Neural cell (in vitro differentiated cells): ENCODE data around the gene BMP2K. TPM values are rescaled to one million over a fixed set of nuclear protein-coding genes. Genes with fewer than 3 reads are reported as not detected.

Experiments used
- H2AFZ ChIP-seq: fragments of 200-600, 300-800 bp; sonication (generic), shearing (Covaris generic); 2 replicates; pipeline ENCODE4 v1.6.0; 2014; ENCODE audit warnings: low read depth, mild to moderate bottlenecking, antibody characterized with exemption, low read length, moderate library complexity
- H3F3A ChIP-seq: fragments of 200-600 bp; shearing (Covaris generic); 2 replicates; pipeline ENCODE4 v1.6.1; 2016; ENCODE audit warnings: mild to moderate bottlenecking, moderate library complexity, mixed read lengths, antibody characterized with exemption, low read length; ENCODE audit not compliant: insufficient read depth, poor library complexity, severe bottlenecking
- H3K27ac ChIP-seq: fragments of 200-600, 300-800 bp; sonication (generic), shearing (Covaris generic); 2 replicates; pipeline ENCODE4 v1.5.1; 2014; ENCODE audit warnings: mild to moderate bottlenecking, low read length, moderate library complexity
- H3K27me3 ChIP-seq: fragments of 300-800, 200-600 bp; sonication (generic), shearing (Covaris generic); 2 replicates; pipeline ENCODE4 v1.6.0; 2014; ENCODE audit warnings: mild to moderate bottlenecking, low read depth, low read length, moderate library complexity; ENCODE audit not compliant: insufficient read depth
- H3K36me3 ChIP-seq: fragments of 300-800, 200-600 bp; sonication (generic), shearing (Covaris generic); 2 replicates; pipeline ENCODE4 v1.5.1; 2014; ENCODE audit warnings: mild to moderate bottlenecking, antibody characterized with exemption, low read length, moderate library complexity; ENCODE audit not compliant: insufficient read depth
- H3K4me2 ChIP-seq: fragments of 300-800, 200-600 bp; sonication (generic), shearing (Covaris generic); 2 replicates; pipeline ENCODE4 v1.6.0; 2014; ENCODE audit warnings: mild to moderate bottlenecking, low read length
- H3K4me3 ChIP-seq: fragments of 300-800, 200-600 bp; sonication (generic), shearing (Covaris generic); 2 replicates; pipeline ENCODE4 v1.5.1; 2014; ENCODE audit warnings: mild to moderate bottlenecking, low read length, moderate library complexity
- H3K79me2 ChIP-seq: fragments of 200-600 bp; shearing (Covaris generic); replicated peaks from 2 replicates; pipeline ENCODE4 v1.6.0; 2014; ENCODE audit warnings: mild to moderate bottlenecking, low read length, moderate library complexity; ENCODE audit not compliant: insufficient read depth
- H3K9ac ChIP-seq: fragments of 300-800, 200-600 bp; sonication (generic), shearing (Covaris generic); 2 replicates; pipeline ENCODE4 v1.6.1; 2016; ENCODE audit warnings: mild to moderate bottlenecking, low read length, mixed read lengths
- H3K9me2 ChIP-seq: fragments of 200-600 bp; shearing (Covaris generic); 2 replicates; pipeline ENCODE4 v1.6.1; 2016; ENCODE audit warnings: mild to moderate bottlenecking, low read length, mixed read lengths; ENCODE audit not compliant: insufficient read depth
- H3K9me3 ChIP-seq: fragments of 200-600, 300-800 bp; sonication (generic), shearing (Covaris generic); 2 replicates; pipeline ENCODE4 v1.6.1; 2016; ENCODE audit warnings: mild to moderate bottlenecking, mixed run types, low read length, moderate library complexity, mixed read lengths
- H4K20me1 ChIP-seq: fragments of 200-600 bp; shearing (Covaris generic); 2 replicates; pipeline ENCODE4 v1.6.1; 2016; ENCODE audit warnings: mild to moderate bottlenecking, mixed run types; ENCODE audit not compliant: insufficient read depth
- EP300 ChIP-seq: fragments of 450-650 bp; conservative IDR thresholded peaks from 2 replicates; pipeline ENCODE4 v1.6.1; 2014; ENCODE audit warnings: antibody characterized with exemption, mild to moderate bottlenecking, moderate library complexity; ENCODE audit not compliant: poor library complexity, severe bottlenecking
- EZH2 ChIP-seq: fragments of 200-600, 300-800 bp; shearing (Covaris generic), sonication (generic); IDR thresholded peaks from 2 replicates; pipeline ENCODE4 v1.6.1; 2014; ENCODE audit warnings: antibody characterized with exemption, low read length, borderline replicate concordance, mild to moderate bottlenecking; ENCODE audit not compliant: insufficient read depth, poor library complexity, severe bottlenecking
- MXI1 ChIP-seq: fragments of 450-650 bp; conservative IDR thresholded peaks from 2 replicates; pipeline ENCODE4 v1.6.1; 2014; ENCODE audit warnings: antibody characterized with exemption, mild to moderate bottlenecking; ENCODE audit not compliant: poor library complexity, severe bottlenecking
- POLR2AphosphoS5 ChIP-seq: IDR thresholded peaks from 2 replicates; pipeline ENCODE4 v1.6.1; 2012
- RAD21 ChIP-seq: fragments of 450-650 bp; conservative IDR thresholded peaks from 2 replicates; pipeline ENCODE4 v1.6.1; 2014; ENCODE audit warnings: antibody characterized with exemption, mild to moderate bottlenecking, moderate library complexity
- SMC3 ChIP-seq: fragments of 450-650 bp; conservative IDR thresholded peaks from 2 replicates; pipeline ENCODE4 v1.6.1; 2014; ENCODE audit warnings: antibody characterized with exemption, mild to moderate bottlenecking, moderate library complexity; ENCODE audit not compliant: poor library complexity
- TAF1 ChIP-seq: IDR thresholded peaks from 2 replicates; pipeline ENCODE4 v1.6.1; 2012; ENCODE audit warnings: low read depth
- polyA plus RNA-seq: library from polyadenylated mRNA; depleted of rRNA; stranded (reverse); fragments of >200 nt; gene quantifications from 2 replicates; pipeline ENCODE4 v1.2.3, GENCODE V29; 2014
- TF ChIP-seq, protein P1 (sequence below): IDR thresholded peaks from 2 replicates; pipeline ENCODE4 v1.6.1; 2012; ENCODE audit warnings: borderline replicate concordance
- TF ChIP-seq, protein P2 (sequence below): fragments of 450-650 bp; IDR thresholded peaks from 2 replicates; pipeline ENCODE4 v1.5.1; 2014; ENCODE audit warnings: antibody characterized with exemption, mild to moderate bottlenecking, moderate library complexity; ENCODE audit not compliant: poor library complexity, severe bottlenecking

Gene BMP2K
- polyA plus RNA-seq, 1 donor from 2014 or later, result 14.7 TPM

- Histone ChIP-seq H3K9me3 (no peaks in the 10 kb centered on the region), H4K20me1 (no peaks in the 10 kb centered on the region), H3K27me3 (no peaks in the 10 kb centered on the region), H3K27ac (no peak overlapping the region), H3F3A (no peaks in the 10 kb centered on the region), H3K9ac (no peak overlapping the region), H3K36me3 (no peaks in the 10 kb centered on the region), H3K4me3 (no peak overlapping the region), H2AFZ (no peak overlapping the region), H3K4me2 (no peak overlapping the region), H3K79me2 (peaks cover 6% of the 10 kb centered on the region), H3K9me2 (no peaks in the 10 kb centered on the region)
- TF ChIP-seq SMC3, result no peak
- TF ChIP-seq EZH2, result no peak
- TF ChIP-seq POLR2AphosphoS5, result no peak
Observed at GRCh38 chr4:78772526-78773091, 3.5 kb upstream of the BMP2K start.

GRCh38 chr4:78774417-78774816 is 1.7 kb upstream of the BMP2K start:
- no peak overlapping the region for H3K4me3 ChIP-seq
- H3K4me2 ChIP-seq, result no peak overlapping the region

More at GRCh38 chr4:78774417-78774816, 1.7 kb upstream of the BMP2K start:
- Histone ChIP-seq H3K27me3 (no peaks in the 10 kb centered on the region), H3F3A (no peaks in the 10 kb centered on the region), H2AFZ (no peak overlapping the region), H4K20me1 (no peaks in the 10 kb centered on the region), H3K9ac (no peak overlapping the region), H3K36me3 (no peaks in the 10 kb centered on the region), H3K9me2 (no peaks in the 10 kb centered on the region), H3K79me2 (peaks cover 24% of the 10 kb centered on the region), H3K9me3 (no peaks in the 10 kb centered on the region), H3K27ac (no peak overlapping the region)
- no peak for TF ChIP-seq TAF1
- TF ChIP-seq, protein P1, sequence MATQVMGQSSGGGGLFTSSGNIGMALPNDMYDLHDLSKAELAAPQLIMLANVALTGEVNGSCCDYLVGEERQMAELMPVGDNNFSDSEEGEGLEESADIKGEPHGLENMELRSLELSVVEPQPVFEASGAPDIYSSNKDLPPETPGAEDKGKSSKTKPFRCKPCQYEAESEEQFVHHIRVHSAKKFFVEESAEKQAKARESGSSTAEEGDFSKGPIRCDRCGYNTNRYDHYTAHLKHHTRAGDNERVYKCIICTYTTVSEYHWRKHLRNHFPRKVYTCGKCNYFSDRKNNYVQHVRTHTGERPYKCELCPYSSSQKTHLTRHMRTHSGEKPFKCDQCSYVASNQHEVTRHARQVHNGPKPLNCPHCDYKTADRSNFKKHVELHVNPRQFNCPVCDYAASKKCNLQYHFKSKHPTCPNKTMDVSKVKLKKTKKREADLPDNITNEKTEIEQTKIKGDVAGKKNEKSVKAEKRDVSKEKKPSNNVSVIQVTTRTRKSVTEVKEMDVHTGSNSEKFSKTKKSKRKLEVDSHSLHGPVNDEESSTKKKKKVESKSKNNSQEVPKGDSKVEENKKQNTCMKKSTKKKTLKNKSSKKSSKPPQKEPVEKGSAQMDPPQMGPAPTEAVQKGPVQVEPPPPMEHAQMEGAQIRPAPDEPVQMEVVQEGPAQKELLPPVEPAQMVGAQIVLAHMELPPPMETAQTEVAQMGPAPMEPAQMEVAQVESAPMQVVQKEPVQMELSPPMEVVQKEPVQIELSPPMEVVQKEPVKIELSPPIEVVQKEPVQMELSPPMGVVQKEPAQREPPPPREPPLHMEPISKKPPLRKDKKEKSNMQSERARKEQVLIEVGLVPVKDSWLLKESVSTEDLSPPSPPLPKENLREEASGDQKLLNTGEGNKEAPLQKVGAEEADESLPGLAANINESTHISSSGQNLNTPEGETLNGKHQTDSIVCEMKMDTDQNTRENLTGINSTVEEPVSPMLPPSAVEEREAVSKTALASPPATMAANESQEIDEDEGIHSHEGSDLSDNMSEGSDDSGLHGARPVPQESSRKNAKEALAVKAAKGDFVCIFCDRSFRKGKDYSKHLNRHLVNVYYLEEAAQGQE, result no peak
- no peak for TF ChIP-seq MXI1
- TF ChIP-seq EZH2, result no peak
- TF ChIP-seq SMC3, result no peak
- TF ChIP-seq EP300, result no peak
- TF ChIP-seq, protein P2, sequence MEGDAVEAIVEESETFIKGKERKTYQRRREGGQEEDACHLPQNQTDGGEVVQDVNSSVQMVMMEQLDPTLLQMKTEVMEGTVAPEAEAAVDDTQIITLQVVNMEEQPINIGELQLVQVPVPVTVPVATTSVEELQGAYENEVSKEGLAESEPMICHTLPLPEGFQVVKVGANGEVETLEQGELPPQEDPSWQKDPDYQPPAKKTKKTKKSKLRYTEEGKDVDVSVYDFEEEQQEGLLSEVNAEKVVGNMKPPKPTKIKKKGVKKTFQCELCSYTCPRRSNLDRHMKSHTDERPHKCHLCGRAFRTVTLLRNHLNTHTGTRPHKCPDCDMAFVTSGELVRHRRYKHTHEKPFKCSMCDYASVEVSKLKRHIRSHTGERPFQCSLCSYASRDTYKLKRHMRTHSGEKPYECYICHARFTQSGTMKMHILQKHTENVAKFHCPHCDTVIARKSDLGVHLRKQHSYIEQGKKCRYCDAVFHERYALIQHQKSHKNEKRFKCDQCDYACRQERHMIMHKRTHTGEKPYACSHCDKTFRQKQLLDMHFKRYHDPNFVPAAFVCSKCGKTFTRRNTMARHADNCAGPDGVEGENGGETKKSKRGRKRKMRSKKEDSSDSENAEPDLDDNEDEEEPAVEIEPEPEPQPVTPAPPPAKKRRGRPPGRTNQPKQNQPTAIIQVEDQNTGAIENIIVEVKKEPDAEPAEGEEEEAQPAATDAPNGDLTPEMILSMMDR, result no peak
- no peak for TF ChIP-seq POLR2AphosphoS5
- TF ChIP-seq RAD21, result no peak
